Liver (tissue), 3 donors: Measurements from ENCODE around the gene NR4A3.

Experiments
- CTCF ChIP-seq: fragments of 150-350 bp; IDR thresholded peaks from 2 replicates; pipeline ENCODE4 v1.5.1; 2017; ENCODE audit warnings: improper control_type of control experiment, low read depth, low read length; ENCODE audit not compliant: missing input control
- SP1 ChIP-seq: IDR thresholded peaks from 2 replicates; pipeline ENCODE4 v1.6.1; 2018; ENCODE audit warnings: antibody characterized with exemption, mild to moderate bottlenecking
- TAF1 ChIP-seq: conservative IDR thresholded peaks from 2 replicates; pipeline ENCODE4 v1.6.1; 2016; ENCODE audit warnings: antibody characterized with exemption, mild to moderate bottlenecking
- TF ChIP-seq, protein P1 (sequence below): IDR thresholded peaks from 2 replicates; pipeline ENCODE4 v1.6.1; 2016; ENCODE audit warnings: antibody characterized with exemption
- TF ChIP-seq, protein P2 (sequence below): IDR thresholded peaks from 2 replicates; pipeline ENCODE4 v1.6.1; 2016; ENCODE audit warnings: antibody characterized with exemption, mild to moderate bottlenecking
- donor health status: healthy.
- donor health status: healthy.

DNA sequence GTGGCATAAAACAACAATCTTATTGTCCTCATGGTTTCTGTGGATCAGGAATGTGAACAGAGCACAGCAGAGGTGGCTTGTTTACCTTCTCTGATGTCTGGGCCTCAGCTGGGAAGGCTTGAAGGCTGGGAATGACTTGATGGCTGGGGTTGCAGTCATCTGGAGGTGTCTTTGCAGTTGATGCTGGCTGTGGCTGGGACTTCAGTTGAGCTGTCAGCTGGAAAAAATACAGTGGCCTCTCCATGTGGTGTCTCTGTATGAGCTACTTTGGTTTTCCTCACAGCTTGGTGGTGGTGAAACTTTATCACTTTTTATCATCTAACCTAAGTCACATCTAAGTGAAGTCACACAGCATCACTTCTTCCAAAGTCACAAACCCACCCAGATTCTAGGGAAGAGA is 60.1 kb downstream of the NR4A3 start:
- TF ChIP-seq TAF1 (no peak), CTCF (no peak), SP1 (no peak)
- TF ChIP-seq, protein P1, sequence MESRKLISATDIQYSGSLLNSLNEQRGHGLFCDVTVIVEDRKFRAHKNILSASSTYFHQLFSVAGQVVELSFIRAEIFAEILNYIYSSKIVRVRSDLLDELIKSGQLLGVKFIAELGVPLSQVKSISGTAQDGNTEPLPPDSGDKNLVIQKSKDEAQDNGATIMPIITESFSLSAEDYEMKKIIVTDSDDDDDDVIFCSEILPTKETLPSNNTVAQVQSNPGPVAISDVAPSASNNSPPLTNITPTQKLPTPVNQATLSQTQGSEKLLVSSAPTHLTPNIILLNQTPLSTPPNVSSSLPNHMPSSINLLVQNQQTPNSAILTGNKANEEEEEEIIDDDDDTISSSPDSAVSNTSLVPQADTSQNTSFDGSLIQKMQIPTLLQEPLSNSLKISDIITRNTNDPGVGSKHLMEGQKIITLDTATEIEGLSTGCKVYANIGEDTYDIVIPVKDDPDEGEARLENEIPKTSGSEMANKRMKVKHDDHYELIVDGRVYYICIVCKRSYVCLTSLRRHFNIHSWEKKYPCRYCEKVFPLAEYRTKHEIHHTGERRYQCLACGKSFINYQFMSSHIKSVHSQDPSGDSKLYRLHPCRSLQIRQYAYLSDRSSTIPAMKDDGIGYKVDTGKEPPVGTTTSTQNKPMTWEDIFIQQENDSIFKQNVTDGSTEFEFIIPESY = no peak
- TF ChIP-seq, protein P2, sequence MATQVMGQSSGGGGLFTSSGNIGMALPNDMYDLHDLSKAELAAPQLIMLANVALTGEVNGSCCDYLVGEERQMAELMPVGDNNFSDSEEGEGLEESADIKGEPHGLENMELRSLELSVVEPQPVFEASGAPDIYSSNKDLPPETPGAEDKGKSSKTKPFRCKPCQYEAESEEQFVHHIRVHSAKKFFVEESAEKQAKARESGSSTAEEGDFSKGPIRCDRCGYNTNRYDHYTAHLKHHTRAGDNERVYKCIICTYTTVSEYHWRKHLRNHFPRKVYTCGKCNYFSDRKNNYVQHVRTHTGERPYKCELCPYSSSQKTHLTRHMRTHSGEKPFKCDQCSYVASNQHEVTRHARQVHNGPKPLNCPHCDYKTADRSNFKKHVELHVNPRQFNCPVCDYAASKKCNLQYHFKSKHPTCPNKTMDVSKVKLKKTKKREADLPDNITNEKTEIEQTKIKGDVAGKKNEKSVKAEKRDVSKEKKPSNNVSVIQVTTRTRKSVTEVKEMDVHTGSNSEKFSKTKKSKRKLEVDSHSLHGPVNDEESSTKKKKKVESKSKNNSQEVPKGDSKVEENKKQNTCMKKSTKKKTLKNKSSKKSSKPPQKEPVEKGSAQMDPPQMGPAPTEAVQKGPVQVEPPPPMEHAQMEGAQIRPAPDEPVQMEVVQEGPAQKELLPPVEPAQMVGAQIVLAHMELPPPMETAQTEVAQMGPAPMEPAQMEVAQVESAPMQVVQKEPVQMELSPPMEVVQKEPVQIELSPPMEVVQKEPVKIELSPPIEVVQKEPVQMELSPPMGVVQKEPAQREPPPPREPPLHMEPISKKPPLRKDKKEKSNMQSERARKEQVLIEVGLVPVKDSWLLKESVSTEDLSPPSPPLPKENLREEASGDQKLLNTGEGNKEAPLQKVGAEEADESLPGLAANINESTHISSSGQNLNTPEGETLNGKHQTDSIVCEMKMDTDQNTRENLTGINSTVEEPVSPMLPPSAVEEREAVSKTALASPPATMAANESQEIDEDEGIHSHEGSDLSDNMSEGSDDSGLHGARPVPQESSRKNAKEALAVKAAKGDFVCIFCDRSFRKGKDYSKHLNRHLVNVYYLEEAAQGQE = no peak
